ENCODE measurements around the gene CACNG5. TPM values are rescaled to one million over a fixed set of nuclear protein-coding genes. Genes with fewer than 3 reads are reported as not detected.

The CACNG5 gene
- total and polyA plus RNA-seq, 2 experiments from 2014 or later = 1.8 to 3.3 TPM

DNA sequence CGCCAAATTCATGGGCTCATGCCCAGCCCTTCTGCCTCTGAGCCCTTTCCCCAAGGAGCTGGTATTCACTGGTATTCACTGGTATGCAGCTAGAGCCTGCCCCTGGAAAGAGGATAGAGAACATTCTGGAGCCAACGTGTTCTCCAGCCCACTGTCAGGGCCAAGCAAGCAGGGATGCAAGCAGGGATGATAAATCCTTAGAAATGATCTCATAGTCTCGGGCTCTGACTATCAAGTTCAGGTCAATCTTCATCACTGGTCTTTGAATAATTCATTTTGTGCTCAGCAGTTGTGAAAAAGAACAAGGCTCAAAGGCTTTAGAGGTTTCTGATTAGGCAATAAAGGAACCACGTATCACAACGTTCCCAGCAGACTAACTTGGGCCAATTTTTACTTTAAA is 57.3 kb downstream of the CACNG5 start (continued):
- TF ChIP-seq, protein P1, sequence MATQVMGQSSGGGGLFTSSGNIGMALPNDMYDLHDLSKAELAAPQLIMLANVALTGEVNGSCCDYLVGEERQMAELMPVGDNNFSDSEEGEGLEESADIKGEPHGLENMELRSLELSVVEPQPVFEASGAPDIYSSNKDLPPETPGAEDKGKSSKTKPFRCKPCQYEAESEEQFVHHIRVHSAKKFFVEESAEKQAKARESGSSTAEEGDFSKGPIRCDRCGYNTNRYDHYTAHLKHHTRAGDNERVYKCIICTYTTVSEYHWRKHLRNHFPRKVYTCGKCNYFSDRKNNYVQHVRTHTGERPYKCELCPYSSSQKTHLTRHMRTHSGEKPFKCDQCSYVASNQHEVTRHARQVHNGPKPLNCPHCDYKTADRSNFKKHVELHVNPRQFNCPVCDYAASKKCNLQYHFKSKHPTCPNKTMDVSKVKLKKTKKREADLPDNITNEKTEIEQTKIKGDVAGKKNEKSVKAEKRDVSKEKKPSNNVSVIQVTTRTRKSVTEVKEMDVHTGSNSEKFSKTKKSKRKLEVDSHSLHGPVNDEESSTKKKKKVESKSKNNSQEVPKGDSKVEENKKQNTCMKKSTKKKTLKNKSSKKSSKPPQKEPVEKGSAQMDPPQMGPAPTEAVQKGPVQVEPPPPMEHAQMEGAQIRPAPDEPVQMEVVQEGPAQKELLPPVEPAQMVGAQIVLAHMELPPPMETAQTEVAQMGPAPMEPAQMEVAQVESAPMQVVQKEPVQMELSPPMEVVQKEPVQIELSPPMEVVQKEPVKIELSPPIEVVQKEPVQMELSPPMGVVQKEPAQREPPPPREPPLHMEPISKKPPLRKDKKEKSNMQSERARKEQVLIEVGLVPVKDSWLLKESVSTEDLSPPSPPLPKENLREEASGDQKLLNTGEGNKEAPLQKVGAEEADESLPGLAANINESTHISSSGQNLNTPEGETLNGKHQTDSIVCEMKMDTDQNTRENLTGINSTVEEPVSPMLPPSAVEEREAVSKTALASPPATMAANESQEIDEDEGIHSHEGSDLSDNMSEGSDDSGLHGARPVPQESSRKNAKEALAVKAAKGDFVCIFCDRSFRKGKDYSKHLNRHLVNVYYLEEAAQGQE (IDR thresholded peaks at IDR 0.05; ENCODE audit: unreplicated experiment) = no peak
- no peak for TF ChIP-seq STAT1 (IDR thresholded peaks at IDR 0.05; ENCODE audit: unreplicated experiment)

DNA sequence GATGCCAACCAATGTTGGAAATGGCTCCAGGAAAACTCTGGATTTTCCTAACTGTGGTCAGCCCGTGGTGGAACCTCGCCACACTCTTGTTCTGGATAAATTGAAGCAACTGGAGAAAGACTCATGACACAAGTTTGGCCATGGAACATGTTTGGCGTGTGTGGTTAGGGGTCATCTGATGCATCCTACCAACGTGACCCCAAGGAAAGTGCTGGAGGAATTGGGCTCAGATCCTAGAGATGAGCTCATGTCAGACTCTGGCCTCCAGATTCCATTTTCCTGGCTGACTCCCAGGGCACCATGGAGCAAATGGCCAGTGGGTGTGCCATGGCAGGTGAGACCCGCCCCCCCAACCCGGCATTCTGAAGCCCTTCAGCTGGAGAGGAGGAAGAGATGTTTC is 58.5 kb downstream of the CACNG5 start:
- Mint-ChIP-seq H3K4me1 (peaks cover 7% of the 10 kb centered on the region; the same call in 2 of the 3 replicates), H3K9me3 (peaks cover 9% of the 10 kb centered on the region), H3K27me3 (ENCODE audit: insufficient read depth, low read depth, poor library complexity) (peaks cover 11% of the 10 kb centered on the region), H3K4me3 (no peak overlapping the region), H3K27ac (no peak overlapping the region), H3K36me3 (ENCODE audit: low read depth) (peaks cover 11% of the 10 kb centered on the region; the same call in 2 of the 3 replicates)
- TF ChIP-seq ZNF462 (CRISPR knock-in tag; IDR thresholded peaks at IDR 0.05) = no peak
- TF ChIP-seq STAT1 (IDR thresholded peaks at IDR 0.05; ENCODE audit: unreplicated experiment) = no peak
- no peak for TF ChIP-seq JUNB (IDR thresholded peaks at IDR 0.05; ENCODE audit: unreplicated experiment)
- no peak for TF ChIP-seq POLR2AphosphoS5 (IDR thresholded peaks at IDR 0.05; ENCODE audit: low read depth)
- no peak for TF ChIP-seq ETS1 (IDR thresholded peaks at IDR 0.05)
- TF ChIP-seq EZH2phosphoT487 (IDR thresholded peaks at IDR 0.05; ENCODE audit: unreplicated experiment) = no peak
- TF ChIP-seq EZH2 (IDR thresholded peaks at IDR 0.05; ENCODE audit: low read depth, unreplicated experiment) = no peak
- TF ChIP-seq CREB1 (CRISPR knock-in tag; IDR thresholded peaks at IDR 0.05; ENCODE audit: low read depth) = no peak
- no peak for TF ChIP-seq ZNF331 (CRISPR knock-in tag; IDR thresholded peaks at IDR 0.05; ENCODE audit: low read depth)
- TF ChIP-seq, protein P1 (IDR thresholded peaks at IDR 0.05; ENCODE audit: unreplicated experiment) = no peak
- TF ChIP-seq NANOG (IDR thresholded peaks at IDR 0.05; ENCODE audit: borderline replicate concordance) = no peak
- Histone ChIP-seq H2AFZ (no peak overlapping the region), H3K9me2 (ENCODE audit: insufficient read depth) (0 out of 2 replicates have a peak, but pooled peaks cover 6% of the 10 kb centered on the region), H3K27me3 (ENCODE audit: insufficient read depth) (no peaks in the 10 kb centered on the region), H3K4me1 (ENCODE audit: insufficient read depth) (no peaks in the 10 kb centered on the region), H3K36me3 (ENCODE audit: insufficient read depth) (no peaks in the 10 kb centered on the region), H3K27ac (ENCODE audit: low read depth) (no peak overlapping the region), H3K4me2 (no peak overlapping the region), H3K4me3 (no peak overlapping the region), H3K79me2 (replicated peaks; ENCODE audit: insufficient read depth) (no peaks in the 10 kb centered on the region), H4K20me1 (replicated peaks; ENCODE audit: insufficient read depth) (no peaks in the 10 kb centered on the region), H3F3A (replicated peaks; ENCODE audit: low read depth) (no peaks in the 10 kb centered on the region)
- ATAC-seq (no peak), DNase-seq (ENCODE audit: low spot score) (no peak)

Data from GM23338 (cell line).